CD4-positive, alpha-beta T cell (primary cell): ENCODE measurements around the gene CNTNAP3. TPM values are rescaled to one million over a fixed set of nuclear protein-coding genes. Genes with fewer than 3 reads are reported as not detected.
"Not testable (repeated sequence)": the region's sequence is repeated elsewhere in the genome, so short reads cannot be mapped to it uniquely, and the experiment has no call there.

Source experiments
- ATAC-seq: fragments of 200-7000 bp; cut with Tn5 transposase; one replicate; pipeline ENCODE4 v1.10.0; 2022; ENCODE audit warnings: mild to moderate bottlenecking; ENCODE audit not compliant: poor library complexity
- CTCF ChIA-PET: fragments of 350-600 bp; sonication (Branson Sonifier 250); formaldehyde crosslinking; loops from one replicate; lab custom pipeline; 2021; ENCODE audit warnings: antibody characterized with exemption, inconsistent platforms; lab: Charles Lee
- POLR2A ChIA-PET: fragments of 350-600 bp; sonication (Branson Sonifier 250); formaldehyde crosslinking; loops from one replicate; lab custom pipeline; 2021; ENCODE audit warnings: antibody characterized with exemption, inconsistent platforms; lab: Charles Lee
- DNase-seq, 14 experiments: peaks; one replicate each; pipeline ENCODE4 v3.0.0-alpha.2; 2013 to 2020; ENCODE audit warnings: mixed read lengths in 2 of 14
- H3K27ac ChIP-seq, 2 donors: one replicate each; pipeline versions ENCODE4 v1.5.1 to v1.7.0; 2013; ENCODE audit warnings: low read length in 2 of 2, low read depth in 1 of 2, mild to moderate bottlenecking in 1 of 2
- H3K27me3 ChIP-seq, 2 experiments: 1 replicate in 1 of 2; 2 replicates in 1 of 2; pipeline versions ENCODE4 v1.6.1 to v1.7.0; 2013; ENCODE audit warnings: low read length in 2 of 2, control low read depth in 1 of 2, mild to moderate bottlenecking in 1 of 2, moderate library complexity in 1 of 2; ENCODE audit not compliant: insufficient read depth in 2 of 2, control insufficient read depth in 1 of 2
- H3K36me3 ChIP-seq: one replicate; pipeline ENCODE4 v1.6.1; 2013; ENCODE audit warnings: low read length, control low read depth; ENCODE audit not compliant: insufficient read depth
- H3K4me1 ChIP-seq: one replicate; pipeline ENCODE4 v1.6.1; 2013; ENCODE audit warnings: low read length, control low read depth; ENCODE audit not compliant: insufficient read depth
- H3K4me3 ChIP-seq: one replicate; pipeline ENCODE4 v1.5.1; 2013; ENCODE audit warnings: mild to moderate bottlenecking, low read length, moderate library complexity
- H3K9me3 ChIP-seq, 2 experiments: 1 replicate in 1 of 2; 2 replicates in 1 of 2; pipeline versions ENCODE4 v1.6.1 to v1.7.0; 2013; ENCODE audit warnings: low read length in 2 of 2, mild to moderate bottlenecking in 2 of 2, control low read depth in 1 of 2, moderate library complexity in 1 of 2; ENCODE audit not compliant: control insufficient read depth in 1 of 2, insufficient read depth in 1 of 2
- H3K27ac Mint-ChIP-seq: one replicate; pipeline ENCODE4 v1.8.0; 2020; ENCODE audit warnings: mixed read lengths
- H3K27me3 Mint-ChIP-seq: one replicate; pipeline ENCODE4 v1.8.0; 2021; ENCODE audit warnings: mixed read lengths
- H3K36me3 Mint-ChIP-seq: one replicate; pipeline ENCODE4 v1.8.0; 2021; ENCODE audit warnings: low read depth, mixed read lengths
- H3K4me1 Mint-ChIP-seq: one replicate; pipeline ENCODE4 v1.8.0; 2021; ENCODE audit warnings: low read depth, mixed read lengths
- H3K4me3 Mint-ChIP-seq: one replicate; pipeline ENCODE4 v1.8.0; 2020; ENCODE audit warnings: mild to moderate bottlenecking, mixed read lengths
- H3K9me3 Mint-ChIP-seq: one replicate; pipeline ENCODE4 v1.8.0; 2020; ENCODE audit warnings: mixed read lengths
- intact Hi-C, 2 experiments: fragments of 100-400 bp; cut with DNase I in 1 of 2; cut with micrococcal nuclease in 1 of 2; formaldehyde crosslinking; loops; one replicate each; pipeline versions ENCODE4 v1.15.1 to v1.9.0; 2023 to 2025; cut with DNase I, micrococcal nuclease
- total RNA-seq, 174 experiments: library from RNA in 2 of 174; stranded (reverse) in 2 of 174; gene quantifications; one replicate each; pipeline ENCODE4 v1.2.3 and lab custom pipeline; 2021 to 2026

CNTNAP3 gene
- total RNA-seq, 2 experiments from 2014 or later: not detected

GRCh38 chr9:39041774-39042173, 246.2 kb downstream of the CNTNAP3 start:
- H3K27ac ChIP-seq, H3K4me1 ChIP-seq, H3K4me3 ChIP-seq, POLR2A ChIA-PET, H3K27ac Mint-ChIP-seq, intact Hi-C loops, DNase-seq, H3K4me3 Mint-ChIP-seq, H3K9me3 Mint-ChIP-seq, H3K36me3 Mint-ChIP-seq, H3K4me1 Mint-ChIP-seq, CTCF ChIA-PET, ATAC-seq, H3K36me3 ChIP-seq, H3K27me3 ChIP-seq: not testable (repeated sequence)
- H3K9me3 ChIP-seq: peaks cover 0 to 13% of the 10 kb centered on the region in 2 experiments
- H3K27me3 Mint-ChIP-seq: peaks cover 12% of the 10 kb centered on the region

GRCh38 chr9:39039148-39039547, 248.8 kb downstream of the CNTNAP3 start:
- CTCF ChIA-PET, H3K36me3 ChIP-seq, intact Hi-C loops, H3K4me3 ChIP-seq, H3K27me3 ChIP-seq, H3K4me3 Mint-ChIP-seq, H3K27ac Mint-ChIP-seq, H3K4me1 ChIP-seq, H3K9me3 Mint-ChIP-seq, DNase-seq, ATAC-seq, POLR2A ChIA-PET, H3K36me3 Mint-ChIP-seq, H3K27ac ChIP-seq, H3K4me1 Mint-ChIP-seq: not testable (repeated sequence)
- peaks cover 12% of the 10 kb centered on the region for H3K27me3 Mint-ChIP-seq
- H3K9me3 ChIP-seq: peaks cover 0 to 23% of the 10 kb centered on the region in 2 experiments

GRCh38 chr9:39038221-39038620, 249.7 kb downstream of the CNTNAP3 start:
- H3K27ac ChIP-seq, CTCF ChIA-PET, H3K4me1 Mint-ChIP-seq, H3K4me3 Mint-ChIP-seq, H3K36me3 Mint-ChIP-seq, intact Hi-C loops, H3K36me3 ChIP-seq, POLR2A ChIA-PET, DNase-seq, H3K9me3 Mint-ChIP-seq, H3K27me3 ChIP-seq, H3K27ac Mint-ChIP-seq, H3K4me3 ChIP-seq, ATAC-seq, H3K4me1 ChIP-seq: not testable (repeated sequence)
- peaks cover 0 to 25% of the 10 kb centered on the region in 2 experiments for H3K9me3 ChIP-seq
- peaks cover 12% of the 10 kb centered on the region for H3K27me3 Mint-ChIP-seq

- H3K9me3 Mint-ChIP-seq, ATAC-seq: not testable (repeated sequence)
These were observed 254.1 kb downstream of the CNTNAP3 start for GRCh38 chr9:39033849-39034248.

GRCh38 chr9:39030204-39031019, 257.6 kb downstream of the CNTNAP3 start:
- H3K9me3 Mint-ChIP-seq, H3K9me3 ChIP-seq, H3K4me1 Mint-ChIP-seq, H3K36me3 Mint-ChIP-seq, H3K4me1 ChIP-seq, CTCF ChIA-PET, H3K4me3 ChIP-seq, H3K27ac Mint-ChIP-seq, ATAC-seq, H3K27ac ChIP-seq, DNase-seq, H3K27me3 ChIP-seq, H3K27me3 Mint-ChIP-seq, intact Hi-C loops, H3K36me3 ChIP-seq, POLR2A ChIA-PET, H3K4me3 Mint-ChIP-seq: not testable (repeated sequence)

More at GRCh38 chr9:39033849-39034248, 254.1 kb downstream of the CNTNAP3 start:
- H3K4me1 ChIP-seq, H3K36me3 Mint-ChIP-seq, H3K27ac Mint-ChIP-seq, H3K4me1 Mint-ChIP-seq, H3K27me3 ChIP-seq, intact Hi-C loops, DNase-seq, H3K4me3 Mint-ChIP-seq, H3K36me3 ChIP-seq, CTCF ChIA-PET, H3K27me3 Mint-ChIP-seq, POLR2A ChIA-PET, H3K4me3 ChIP-seq, H3K27ac ChIP-seq: not testable (repeated sequence)
- H3K9me3 ChIP-seq: peaks cover 0 to 12% of the 10 kb centered on the region in 2 experiments

- H3K9me3 ChIP-seq, H3K27ac ChIP-seq, H3K27ac Mint-ChIP-seq, intact Hi-C loops, H3K27me3 Mint-ChIP-seq, H3K4me3 Mint-ChIP-seq, H3K4me1 Mint-ChIP-seq, H3K4me3 ChIP-seq, H3K36me3 ChIP-seq, H3K9me3 Mint-ChIP-seq, H3K36me3 Mint-ChIP-seq, H3K4me1 ChIP-seq, CTCF ChIA-PET, DNase-seq, ATAC-seq, H3K27me3 ChIP-seq, POLR2A ChIA-PET: not testable (repeated sequence)
These were observed 259.1 kb downstream of the CNTNAP3 start for GRCh38 chr9:39028855-39029254.

- H3K9me3 ChIP-seq, intact Hi-C loops, H3K27me3 Mint-ChIP-seq, H3K9me3 Mint-ChIP-seq, POLR2A ChIA-PET, H3K27me3 ChIP-seq, CTCF ChIA-PET, H3K4me3 Mint-ChIP-seq, H3K36me3 ChIP-seq, H3K4me1 Mint-ChIP-seq, H3K4me1 ChIP-seq, H3K27ac ChIP-seq, H3K4me3 ChIP-seq, H3K36me3 Mint-ChIP-seq, H3K27ac Mint-ChIP-seq, DNase-seq, ATAC-seq: not testable (repeated sequence)
These were observed 259.8 kb downstream of the CNTNAP3 start for GRCh38 chr9:39028168-39028567.
